Measurements from ENCODE around the gene TMEM117.

- TF ChIP-seq GATA1 (IDR thresholded peaks at IDR 0.05; ENCODE audit: low read depth, low read length) (no peak), POLR2A (IDR thresholded peaks at IDR 0.05; ENCODE audit: low read length) (no peak)
Measured at GRCh38 chr12:44260581-44260980, 424.7 kb downstream of the TMEM117 start.
